NCI-H460 (cell line): Measurements from ENCODE around the gene TLR8. TPM values are rescaled to one million over a fixed set of nuclear protein-coding genes. Genes with fewer than 3 reads are reported as not detected.
A peak's percentile ranks its signal among the peaks of the same experiment; 100 is the strongest.
"Not testable (repeated sequence)": the region's sequence is repeated elsewhere in the genome, so short reads cannot be mapped to it uniquely, and the experiment has no call there.

Source experiments
- DNase-seq: peaks from one replicate; pipeline ENCODE4 v3.0.0-alpha.2; 2016; ENCODE audit warnings: low read depth; ENCODE audit errors: extremely low read depth
- total RNA-seq: library from RNA; depleted of rRNA; stranded (reverse); fragments of >200 nt; shearing (Covaris generic); gene quantifications from 2 replicates; pipeline ENCODE4 v1.2.3, GENCODE V29; 2014

TLR8 gene
- total RNA-seq, 1 experiment from 2014 or later, result not detected

DNA sequence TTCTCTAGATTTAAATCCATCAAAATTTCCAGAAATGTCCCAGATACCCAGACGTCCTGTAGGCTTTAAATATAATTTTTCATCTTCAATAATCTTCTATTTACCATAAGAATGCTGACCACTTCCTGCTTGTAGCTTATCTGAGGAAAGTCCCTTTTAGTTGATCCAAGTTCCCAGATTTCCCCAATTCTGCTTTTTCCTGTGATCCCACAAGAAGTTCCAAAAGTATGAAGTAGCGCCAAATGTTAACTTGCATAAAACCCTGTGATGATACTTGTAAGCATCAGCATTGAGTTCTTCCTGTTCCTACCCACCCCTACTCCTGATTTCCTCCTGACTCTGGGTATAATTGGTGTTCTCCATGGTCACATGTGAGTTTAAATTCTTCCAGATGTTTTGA lies 10.6 kb upstream of the TLR8 start:
- no peak for DNase-seq

GRCh38 chrX:12896935-12897334 lies 9.5 kb upstream of the TLR8 start:
- DNase-seq, result no peak

GRCh38 chrX:12898073-12898472 lies 8.3 kb upstream of the TLR8 start:
- no peak for DNase-seq

DNA sequence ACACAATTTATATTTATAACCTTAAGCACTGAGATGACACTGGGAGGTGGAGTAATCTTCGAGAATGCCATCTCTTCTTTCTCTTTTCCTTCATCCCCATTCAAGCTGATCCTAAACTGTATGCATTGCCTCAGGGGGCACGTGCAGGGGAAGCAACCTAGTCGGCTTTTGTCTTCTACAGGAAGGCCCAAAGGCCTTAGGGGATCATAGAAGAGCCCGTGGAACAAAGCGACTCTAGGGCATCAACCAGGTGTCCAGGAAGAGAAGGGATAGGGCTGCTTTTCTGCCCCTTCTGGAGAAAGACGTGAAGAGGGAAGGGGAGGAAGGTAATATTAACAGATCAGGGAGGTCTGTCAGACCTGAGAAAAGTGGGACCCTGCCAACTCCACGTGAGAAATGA lies 6.9 kb upstream of the TLR8 start:
- no peak for DNase-seq

GRCh38 chrX:12901486-12901885 lies 4.9 kb upstream of the TLR8 start:
- peak; percentile 56 for DNase-seq

- DNase-seq, result no peak
Observed at GRCh38 chrX:12903646-12904045, 2.8 kb upstream of the TLR8 start.

- no peak for DNase-seq
Observed at GRCh38 chrX:12910423-12911121, 4.2 kb downstream of the TLR8 start.

- no peak for DNase-seq
Observed at GRCh38 chrX:12911122-12911470, 4.7 kb downstream of the TLR8 start.

- no peak for DNase-seq
Observed at GRCh38 chrX:12912791-12913482, 6.5 kb downstream of the TLR8 start.

- DNase-seq, result no peak
Observed at GRCh38 chrX:12917753-12918152, 11.3 kb downstream of the TLR8 start.

DNA sequence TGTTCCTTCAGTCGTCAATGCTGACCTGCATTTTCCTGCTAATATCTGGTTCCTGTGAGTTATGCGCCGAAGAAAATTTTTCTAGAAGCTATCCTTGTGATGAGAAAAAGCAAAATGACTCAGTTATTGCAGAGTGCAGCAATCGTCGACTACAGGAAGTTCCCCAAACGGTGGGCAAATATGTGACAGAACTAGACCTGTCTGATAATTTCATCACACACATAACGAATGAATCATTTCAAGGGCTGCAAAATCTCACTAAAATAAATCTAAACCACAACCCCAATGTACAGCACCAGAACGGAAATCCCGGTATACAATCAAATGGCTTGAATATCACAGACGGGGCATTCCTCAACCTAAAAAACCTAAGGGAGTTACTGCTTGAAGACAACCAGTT lies 12.6 kb downstream of the TLR8 start:
- no peak for DNase-seq

DNA sequence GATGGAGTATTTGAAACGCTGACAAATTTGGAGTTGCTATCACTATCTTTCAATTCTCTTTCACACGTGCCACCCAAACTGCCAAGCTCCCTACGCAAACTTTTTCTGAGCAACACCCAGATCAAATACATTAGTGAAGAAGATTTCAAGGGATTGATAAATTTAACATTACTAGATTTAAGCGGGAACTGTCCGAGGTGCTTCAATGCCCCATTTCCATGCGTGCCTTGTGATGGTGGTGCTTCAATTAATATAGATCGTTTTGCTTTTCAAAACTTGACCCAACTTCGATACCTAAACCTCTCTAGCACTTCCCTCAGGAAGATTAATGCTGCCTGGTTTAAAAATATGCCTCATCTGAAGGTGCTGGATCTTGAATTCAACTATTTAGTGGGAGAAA lies 13.2 kb downstream of the TLR8 start:
- DNase-seq, result no peak

DNA sequence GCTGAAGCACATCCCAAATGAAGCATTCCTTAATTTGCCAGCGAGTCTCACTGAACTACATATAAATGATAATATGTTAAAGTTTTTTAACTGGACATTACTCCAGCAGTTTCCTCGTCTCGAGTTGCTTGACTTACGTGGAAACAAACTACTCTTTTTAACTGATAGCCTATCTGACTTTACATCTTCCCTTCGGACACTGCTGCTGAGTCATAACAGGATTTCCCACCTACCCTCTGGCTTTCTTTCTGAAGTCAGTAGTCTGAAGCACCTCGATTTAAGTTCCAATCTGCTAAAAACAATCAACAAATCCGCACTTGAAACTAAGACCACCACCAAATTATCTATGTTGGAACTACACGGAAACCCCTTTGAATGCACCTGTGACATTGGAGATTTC lies 14.6 kb downstream of the TLR8 start:
- no peak for DNase-seq

GRCh38 chrX:12921886-12922598 lies 15.6 kb downstream of the TLR8 start:
- no peak for DNase-seq

GRCh38 chrX:12922599-12922919 lies 16.1 kb downstream of the TLR8 start:
- DNase-seq, result no peak

DNA sequence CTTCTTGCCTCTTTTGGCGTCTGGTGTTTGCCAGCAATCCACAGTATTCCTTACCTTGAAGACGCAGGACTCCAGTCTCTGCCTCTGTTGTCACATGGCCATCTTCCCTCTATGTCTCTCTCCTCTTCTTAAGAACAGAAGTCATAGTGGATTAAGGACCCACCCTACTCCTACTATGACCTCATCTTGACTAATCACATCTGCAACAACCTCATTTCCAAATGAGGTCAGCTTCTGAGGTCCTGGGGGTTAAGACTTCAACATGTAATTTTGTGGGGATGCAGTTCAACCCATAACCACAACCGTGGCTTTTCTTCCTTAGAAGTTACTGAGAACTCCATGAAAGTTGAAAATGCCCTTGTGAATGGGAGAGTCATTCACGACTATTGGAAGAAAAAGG lies 23.3 kb downstream of the TLR8 start:
- DNase-seq, result no peak

- no peak for DNase-seq
Observed at GRCh38 chrX:12930150-12930549, 23.7 kb downstream of the TLR8 start.

DNA sequence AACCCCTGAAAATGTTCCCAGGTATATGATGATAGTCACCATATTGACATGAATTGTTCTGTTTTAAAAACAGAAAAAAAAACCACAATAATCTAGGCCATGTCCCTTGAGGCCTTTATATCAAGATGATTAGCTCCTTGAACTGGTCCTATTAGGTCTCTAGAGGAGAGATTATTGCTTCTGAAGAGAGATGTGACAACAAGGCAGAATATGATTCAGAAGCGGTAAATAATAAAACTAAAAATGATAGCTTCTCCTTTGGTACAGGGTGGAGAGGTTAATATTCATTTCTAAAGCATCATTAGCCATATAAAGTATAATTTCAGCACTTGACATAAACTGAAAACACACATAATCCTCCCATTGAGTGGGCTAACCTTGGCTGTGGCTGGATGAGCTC lies 25.8 kb downstream of the TLR8 start:
- DNase-seq, result no peak

GRCh38 chrX:12934850-12935249 lies 28.4 kb downstream of the TLR8 start:
- DNase-seq, result no peak

GRCh38 chrX:12936947-12937346 lies 30.5 kb downstream of the TLR8 start:
- no peak for DNase-seq

DNA sequence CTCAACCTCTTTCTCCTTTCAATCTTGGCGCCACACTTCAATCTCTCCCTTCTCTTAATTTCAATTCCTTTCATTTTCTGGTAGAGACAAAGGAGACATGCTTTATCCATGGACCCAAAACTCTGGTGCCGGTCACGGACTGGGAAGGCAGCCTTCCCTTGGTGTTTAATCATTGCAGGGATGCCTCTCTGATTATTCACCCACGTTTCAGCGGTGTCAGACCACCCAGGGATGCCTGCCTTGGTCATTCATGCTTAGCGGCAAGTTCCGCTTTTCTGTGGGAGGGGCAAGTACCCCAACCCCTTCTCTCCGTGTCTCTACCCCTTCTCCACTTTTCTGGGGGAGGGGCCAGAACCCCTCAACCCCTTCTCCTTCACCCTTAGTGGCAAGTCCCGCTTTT lies 34.1 kb downstream of the TLR8 start:
- DNase-seq, result not testable (repeated sequence)

- DNase-seq, result not testable (repeated sequence)
Observed at GRCh38 chrX:12943592-12943991, 37.2 kb downstream of the TLR8 start.
